SK-N-SH (cell line): ENCODE measurements around the gene COX15. TPM values are rescaled to one million over a fixed set of nuclear protein-coding genes. Genes with fewer than 3 reads are reported as not detected.

Experiments used
- CTCF ChIA-PET: fragments of 300-600, 350-600 bp; formaldehyde crosslinking; extraction: SDS; loops from one replicate; lab custom pipeline; 2021; lab: Yijun Ruan, JAX
- POLR2A ChIA-PET: fragments of 350-600 bp; sonication (Branson Sonifier 250); formaldehyde crosslinking; extraction: SDS; loops from one replicate; lab custom pipeline; 2020; ENCODE audit warnings: antibody characterized with exemption, inconsistent platforms; lab: Yijun Ruan, JAX
- DNase-seq: peaks from one replicate; pipeline ENCODE4 v3.0.0; 2012
- H2AFZ ChIP-seq: fragments of 200-600 bp; sonication (generic); 2 replicates; pipeline ENCODE4 v1.8.1; 2016; ENCODE audit warnings: antibody characterized with exemption, mild to moderate bottlenecking, low read depth
- H3F3A ChIP-seq: fragments of 200-600 bp; sonication (generic); replicated peaks from 2 replicates; pipeline ENCODE3; 2016; ENCODE audit warnings: antibody characterized with exemption, mild to moderate bottlenecking; ENCODE audit not compliant: insufficient read depth
- H3K27ac ChIP-seq, 2 experiments: fragments of 200-500 bp in 1 of 2; fragments of 200-600 bp in 1 of 2; sonication (Bioruptor generic) in 1 of 2; sonication (generic), shearing (Covaris generic) in 1 of 2; 2 replicates each; pipeline versions ENCODE4 v1.5.1 to v1.6.1; 2014 to 2016; ENCODE audit warnings: low read depth in 2 of 2, inconsistent platforms in 1 of 2, low read length in 1 of 2, mild to moderate bottlenecking in 1 of 2, mixed read lengths in 1 of 2
- H3K27me3 ChIP-seq: fragments of 200-600 bp; sonication (generic), shearing (Covaris generic); 2 replicates; pipeline ENCODE4 v1.6.1; 2016; ENCODE audit warnings: mixed run types; ENCODE audit not compliant: insufficient read depth
- H3K36me3 ChIP-seq, 2 experiments: fragments of 200-500 bp in 1 of 2; fragments of 200-600 bp in 1 of 2; sonication (Bioruptor generic) in 1 of 2; sonication (generic) in 1 of 2; replicated peaks in 1 of 2; 2 replicates each; pipeline versions ENCODE3 to v1.5.1; 2014 to 2016; ENCODE audit warnings: low read length in 1 of 2, mild to moderate bottlenecking in 1 of 2; ENCODE audit not compliant: insufficient read depth in 2 of 2, control insufficient read depth in 1 of 2
- H3K4me1 ChIP-seq, 2 experiments: fragments of 200-500 bp in 1 of 2; fragments of 200-600 bp in 1 of 2; sonication (Bioruptor generic) in 1 of 2; sonication (generic), shearing (Covaris generic) in 1 of 2; 2 replicates each; pipeline versions ENCODE4 v1.5.1 to v1.6.1; 2014 to 2016; ENCODE audit warnings: low read depth in 1 of 2, low read length in 1 of 2, mixed run types in 1 of 2; ENCODE audit not compliant: insufficient read depth in 2 of 2, control insufficient read depth in 1 of 2
- H3K4me2 ChIP-seq: fragments of 200-600 bp; sonication (generic), shearing (Covaris generic); 2 replicates; pipeline ENCODE4 v1.6.1; 2017; ENCODE audit warnings: mixed run types
- H3K4me3 ChIP-seq, 2 experiments: fragments of 200-500 bp in 1 of 2; fragments of 200-600 bp in 1 of 2; sonication (Bioruptor generic) in 1 of 2; sonication (generic), shearing (Covaris generic) in 1 of 2; 2 replicates each; pipeline versions ENCODE4 v1.5.1 to v1.8.1; 2014 to 2016; ENCODE audit warnings: low read depth in 2 of 2, inconsistent platforms in 1 of 2, low read length in 1 of 2, mild to moderate bottlenecking in 1 of 2, mixed read lengths in 1 of 2, moderate library complexity in 1 of 2
- H3K79me2 ChIP-seq: fragments of 200-600 bp; sonication (generic); 2 replicates; pipeline ENCODE4 v1.8.1; 2017; ENCODE audit warnings: mild to moderate bottlenecking; ENCODE audit not compliant: insufficient read depth
- H3K9ac ChIP-seq: fragments of 200-600 bp; sonication (generic); 2 replicates; pipeline ENCODE4 v1.6.1; 2017; ENCODE audit warnings: mixed run types
- H3K9me2 ChIP-seq: fragments of 200-600 bp; sonication (generic); 2 replicates; pipeline ENCODE4 v1.6.1; 2017; ENCODE audit warnings: mixed run types
- H3K9me3 ChIP-seq: fragments of 200-600 bp; sonication (generic); 2 replicates; pipeline ENCODE4 v1.6.1; 2017; ENCODE audit warnings: mixed run types, mild to moderate bottlenecking, moderate library complexity
- H4K20me1 ChIP-seq: fragments of 200-600 bp; sonication (generic); 2 replicates; pipeline ENCODE4 v1.6.1; 2017; ENCODE audit warnings: mild to moderate bottlenecking, mixed run types; ENCODE audit not compliant: insufficient read depth
- CHD2 ChIP-seq: fragments of 150-350 bp; IDR thresholded peaks from 2 replicates; pipeline ENCODE4 v1.6.1; 2018; ENCODE audit warnings: low read length; ENCODE audit not compliant: partially characterized antibody
- ELF1 ChIP-seq: IDR thresholded peaks from 2 replicates; pipeline ENCODE4 v1.4.0; 2012
- FOXM1 ChIP-seq: IDR thresholded peaks from 2 replicates; pipeline ENCODE4 v1.4.0; 2012; ENCODE audit warnings: low read depth, mild to moderate bottlenecking
- GABPA ChIP-seq: IDR thresholded peaks from 2 replicates; pipeline ENCODE4 v1.4.0; 2012; ENCODE audit warnings: low read depth, mild to moderate bottlenecking
- GATA2 ChIP-seq: sonication (generic); formaldehyde crosslinking; IDR thresholded peaks from 2 replicates; pipeline ENCODE4 v1.5.0; 2020; ENCODE audit warnings: mild to moderate bottlenecking, missing genetic modification reagents
- MXI1 ChIP-seq: IDR thresholded peaks from 2 replicates; pipeline ENCODE4 v1.6.1; 2012; ENCODE audit warnings: mild to moderate bottlenecking, low read depth, low read length, improper control_type of control experiment
- RAD21 ChIP-seq: IDR thresholded peaks from 2 replicates; pipeline ENCODE4 v1.6.1; 2012; ENCODE audit warnings: mild to moderate bottlenecking, low read length
- RFX5 ChIP-seq: IDR thresholded peaks from 2 replicates; pipeline ENCODE4 v1.6.1; 2012; ENCODE audit warnings: mild to moderate bottlenecking, improper control_type of control experiment, low read length
- RXRA ChIP-seq: IDR thresholded peaks from 2 replicates; pipeline ENCODE4 v1.4.0; 2012; ENCODE audit warnings: low read depth, mild to moderate bottlenecking, borderline replicate concordance
- SIN3A ChIP-seq: IDR thresholded peaks from 2 replicates; pipeline ENCODE4 v1.6.1; 2012; ENCODE audit warnings: low read depth, mild to moderate bottlenecking, low read length, moderate library complexity, borderline replicate concordance
- TCF12 ChIP-seq: IDR thresholded peaks from 2 replicates; pipeline ENCODE4 v1.4.0; 2012
- YY1 ChIP-seq: IDR thresholded peaks from 2 replicates; pipeline ENCODE4 v1.4.0; 2012; ENCODE audit warnings: low read depth, mild to moderate bottlenecking
- polyA plus RNA-seq, 3 experiments: library from polyadenylated mRNA; depleted of rRNA; stranded (reverse); fragments of >200 nt; gene quantifications; 2 replicates each; pipeline ENCODE4 v1.2.3, GENCODE V29; 2012
- TF ChIP-seq, protein P1 (sequence below): IDR thresholded peaks from 2 replicates; pipeline ENCODE4 v1.4.0; 2012; ENCODE audit warnings: low read depth, borderline replicate concordance
- TF ChIP-seq, protein P2 (sequence below): IDR thresholded peaks from 2 replicates; pipeline ENCODE4 v1.6.1; 2012; ENCODE audit warnings: mild to moderate bottlenecking, low read depth, low read length, moderate library complexity
- TF ChIP-seq, protein P3 (sequence below): fragments of 150-350 bp; IDR thresholded peaks from 2 replicates; pipeline ENCODE4 v1.6.1; 2017; ENCODE audit warnings: antibody characterized with exemption, low read length, low read depth, borderline replicate concordance
- TF ChIP-seq, protein P4 (sequence below): IDR thresholded peaks from 2 replicates; pipeline ENCODE4 v1.4.0; 2012; ENCODE audit warnings: low read depth
- TF ChIP-seq, protein P5 (sequence below): fragments of 200-600 bp; sonication (generic); IDR thresholded peaks from 2 replicates; pipeline ENCODE4 v1.6.1; 2017; ENCODE audit warnings: antibody characterized with exemption, mild to moderate bottlenecking, moderate library complexity

COX15 gene
- polyA plus RNA-seq, 1 of the 3 experiments (the other 2 are of a cell fraction), result 20.4 TPM

DNA sequence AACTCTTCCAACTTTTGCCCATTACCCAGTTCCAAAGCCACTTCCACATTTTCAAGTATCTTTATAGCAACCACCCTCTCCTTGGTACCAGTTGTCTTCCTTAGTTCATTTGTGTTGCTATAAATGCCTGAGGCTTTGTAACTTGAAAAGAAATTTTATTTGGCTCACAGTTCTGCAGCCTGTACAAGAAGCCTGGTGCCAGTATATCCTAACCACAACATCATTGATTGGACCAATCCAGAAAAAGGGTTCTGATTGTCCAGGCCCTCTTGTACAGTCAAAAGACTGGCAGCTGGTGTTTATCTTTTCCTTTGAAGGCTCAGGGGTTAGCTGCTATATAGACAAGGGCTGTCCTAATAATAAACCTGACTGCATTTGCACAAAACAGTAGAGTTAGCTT is 29.4 kb upstream of the COX15 start:
- H3K27me3 ChIP-seq, result no peaks in the 10 kb centered on the region
- H2AFZ ChIP-seq, result no peak overlapping the region
- no peaks in the 10 kb centered on the region for H3F3A ChIP-seq
- no peaks in the 10 kb centered on the region for H3K4me1 ChIP-seq
- no peak overlapping the region for H3K4me3 ChIP-seq
- H4K20me1 ChIP-seq, result no peaks in the 10 kb centered on the region
- no peak overlapping the region for H3K9ac ChIP-seq
- H3K9me3 ChIP-seq, result no peaks in the 10 kb centered on the region
- no peaks in the 10 kb centered on the region for H3K9me2 ChIP-seq
- H3K79me2 ChIP-seq, result no peaks in the 10 kb centered on the region
- POLR2A ChIA-PET, result no interaction called here
- H3K36me3 ChIP-seq, result peaks cover 28 to 41% of the 10 kb centered on the region in 2 experiments
- CTCF ChIA-PET, result no interaction called here
- TF ChIP-seq GABPA, result no peak
- TF ChIP-seq TCF12, result no peak
- no peak for TF ChIP-seq ELF1
- no peak for TF ChIP-seq CHD2
- no peak for TF ChIP-seq MXI1
- no peak for TF ChIP-seq RXRA
- no peak for TF ChIP-seq YY1
- TF ChIP-seq, protein P1, sequence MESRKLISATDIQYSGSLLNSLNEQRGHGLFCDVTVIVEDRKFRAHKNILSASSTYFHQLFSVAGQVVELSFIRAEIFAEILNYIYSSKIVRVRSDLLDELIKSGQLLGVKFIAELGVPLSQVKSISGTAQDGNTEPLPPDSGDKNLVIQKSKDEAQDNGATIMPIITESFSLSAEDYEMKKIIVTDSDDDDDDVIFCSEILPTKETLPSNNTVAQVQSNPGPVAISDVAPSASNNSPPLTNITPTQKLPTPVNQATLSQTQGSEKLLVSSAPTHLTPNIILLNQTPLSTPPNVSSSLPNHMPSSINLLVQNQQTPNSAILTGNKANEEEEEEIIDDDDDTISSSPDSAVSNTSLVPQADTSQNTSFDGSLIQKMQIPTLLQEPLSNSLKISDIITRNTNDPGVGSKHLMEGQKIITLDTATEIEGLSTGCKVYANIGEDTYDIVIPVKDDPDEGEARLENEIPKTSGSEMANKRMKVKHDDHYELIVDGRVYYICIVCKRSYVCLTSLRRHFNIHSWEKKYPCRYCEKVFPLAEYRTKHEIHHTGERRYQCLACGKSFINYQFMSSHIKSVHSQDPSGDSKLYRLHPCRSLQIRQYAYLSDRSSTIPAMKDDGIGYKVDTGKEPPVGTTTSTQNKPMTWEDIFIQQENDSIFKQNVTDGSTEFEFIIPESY, result no peak
- no peak for TF ChIP-seq RFX5
- TF ChIP-seq, protein P2, sequence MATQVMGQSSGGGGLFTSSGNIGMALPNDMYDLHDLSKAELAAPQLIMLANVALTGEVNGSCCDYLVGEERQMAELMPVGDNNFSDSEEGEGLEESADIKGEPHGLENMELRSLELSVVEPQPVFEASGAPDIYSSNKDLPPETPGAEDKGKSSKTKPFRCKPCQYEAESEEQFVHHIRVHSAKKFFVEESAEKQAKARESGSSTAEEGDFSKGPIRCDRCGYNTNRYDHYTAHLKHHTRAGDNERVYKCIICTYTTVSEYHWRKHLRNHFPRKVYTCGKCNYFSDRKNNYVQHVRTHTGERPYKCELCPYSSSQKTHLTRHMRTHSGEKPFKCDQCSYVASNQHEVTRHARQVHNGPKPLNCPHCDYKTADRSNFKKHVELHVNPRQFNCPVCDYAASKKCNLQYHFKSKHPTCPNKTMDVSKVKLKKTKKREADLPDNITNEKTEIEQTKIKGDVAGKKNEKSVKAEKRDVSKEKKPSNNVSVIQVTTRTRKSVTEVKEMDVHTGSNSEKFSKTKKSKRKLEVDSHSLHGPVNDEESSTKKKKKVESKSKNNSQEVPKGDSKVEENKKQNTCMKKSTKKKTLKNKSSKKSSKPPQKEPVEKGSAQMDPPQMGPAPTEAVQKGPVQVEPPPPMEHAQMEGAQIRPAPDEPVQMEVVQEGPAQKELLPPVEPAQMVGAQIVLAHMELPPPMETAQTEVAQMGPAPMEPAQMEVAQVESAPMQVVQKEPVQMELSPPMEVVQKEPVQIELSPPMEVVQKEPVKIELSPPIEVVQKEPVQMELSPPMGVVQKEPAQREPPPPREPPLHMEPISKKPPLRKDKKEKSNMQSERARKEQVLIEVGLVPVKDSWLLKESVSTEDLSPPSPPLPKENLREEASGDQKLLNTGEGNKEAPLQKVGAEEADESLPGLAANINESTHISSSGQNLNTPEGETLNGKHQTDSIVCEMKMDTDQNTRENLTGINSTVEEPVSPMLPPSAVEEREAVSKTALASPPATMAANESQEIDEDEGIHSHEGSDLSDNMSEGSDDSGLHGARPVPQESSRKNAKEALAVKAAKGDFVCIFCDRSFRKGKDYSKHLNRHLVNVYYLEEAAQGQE, result no peak
- TF ChIP-seq, protein P3, sequence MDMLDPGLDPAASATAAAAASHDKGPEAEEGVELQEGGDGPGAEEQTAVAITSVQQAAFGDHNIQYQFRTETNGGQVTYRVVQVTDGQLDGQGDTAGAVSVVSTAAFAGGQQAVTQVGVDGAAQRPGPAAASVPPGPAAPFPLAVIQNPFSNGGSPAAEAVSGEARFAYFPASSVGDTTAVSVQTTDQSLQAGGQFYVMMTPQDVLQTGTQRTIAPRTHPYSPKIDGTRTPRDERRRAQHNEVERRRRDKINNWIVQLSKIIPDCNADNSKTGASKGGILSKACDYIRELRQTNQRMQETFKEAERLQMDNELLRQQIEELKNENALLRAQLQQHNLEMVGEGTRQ, result no peak
- TF ChIP-seq, protein P4, sequence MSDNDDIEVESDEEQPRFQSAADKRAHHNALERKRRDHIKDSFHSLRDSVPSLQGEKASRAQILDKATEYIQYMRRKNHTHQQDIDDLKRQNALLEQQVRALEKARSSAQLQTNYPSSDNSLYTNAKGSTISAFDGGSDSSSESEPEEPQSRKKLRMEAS, result no peak
- TF ChIP-seq GATA2 (CRISPR knock-in tag), result no peak
- no peak for TF ChIP-seq RAD21
- TF ChIP-seq, protein P5, sequence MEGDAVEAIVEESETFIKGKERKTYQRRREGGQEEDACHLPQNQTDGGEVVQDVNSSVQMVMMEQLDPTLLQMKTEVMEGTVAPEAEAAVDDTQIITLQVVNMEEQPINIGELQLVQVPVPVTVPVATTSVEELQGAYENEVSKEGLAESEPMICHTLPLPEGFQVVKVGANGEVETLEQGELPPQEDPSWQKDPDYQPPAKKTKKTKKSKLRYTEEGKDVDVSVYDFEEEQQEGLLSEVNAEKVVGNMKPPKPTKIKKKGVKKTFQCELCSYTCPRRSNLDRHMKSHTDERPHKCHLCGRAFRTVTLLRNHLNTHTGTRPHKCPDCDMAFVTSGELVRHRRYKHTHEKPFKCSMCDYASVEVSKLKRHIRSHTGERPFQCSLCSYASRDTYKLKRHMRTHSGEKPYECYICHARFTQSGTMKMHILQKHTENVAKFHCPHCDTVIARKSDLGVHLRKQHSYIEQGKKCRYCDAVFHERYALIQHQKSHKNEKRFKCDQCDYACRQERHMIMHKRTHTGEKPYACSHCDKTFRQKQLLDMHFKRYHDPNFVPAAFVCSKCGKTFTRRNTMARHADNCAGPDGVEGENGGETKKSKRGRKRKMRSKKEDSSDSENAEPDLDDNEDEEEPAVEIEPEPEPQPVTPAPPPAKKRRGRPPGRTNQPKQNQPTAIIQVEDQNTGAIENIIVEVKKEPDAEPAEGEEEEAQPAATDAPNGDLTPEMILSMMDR, result no peak
- TF ChIP-seq SIN3A, result no peak
- TF ChIP-seq FOXM1, result no peak
- no peak for DNase-seq
- no peak overlapping the region for H3K4me2 ChIP-seq
- H3K27ac ChIP-seq, result no peak overlapping the region
